Measurements from ENCODE around the gene PLCD1.

PLCD1 gene

DNA sequence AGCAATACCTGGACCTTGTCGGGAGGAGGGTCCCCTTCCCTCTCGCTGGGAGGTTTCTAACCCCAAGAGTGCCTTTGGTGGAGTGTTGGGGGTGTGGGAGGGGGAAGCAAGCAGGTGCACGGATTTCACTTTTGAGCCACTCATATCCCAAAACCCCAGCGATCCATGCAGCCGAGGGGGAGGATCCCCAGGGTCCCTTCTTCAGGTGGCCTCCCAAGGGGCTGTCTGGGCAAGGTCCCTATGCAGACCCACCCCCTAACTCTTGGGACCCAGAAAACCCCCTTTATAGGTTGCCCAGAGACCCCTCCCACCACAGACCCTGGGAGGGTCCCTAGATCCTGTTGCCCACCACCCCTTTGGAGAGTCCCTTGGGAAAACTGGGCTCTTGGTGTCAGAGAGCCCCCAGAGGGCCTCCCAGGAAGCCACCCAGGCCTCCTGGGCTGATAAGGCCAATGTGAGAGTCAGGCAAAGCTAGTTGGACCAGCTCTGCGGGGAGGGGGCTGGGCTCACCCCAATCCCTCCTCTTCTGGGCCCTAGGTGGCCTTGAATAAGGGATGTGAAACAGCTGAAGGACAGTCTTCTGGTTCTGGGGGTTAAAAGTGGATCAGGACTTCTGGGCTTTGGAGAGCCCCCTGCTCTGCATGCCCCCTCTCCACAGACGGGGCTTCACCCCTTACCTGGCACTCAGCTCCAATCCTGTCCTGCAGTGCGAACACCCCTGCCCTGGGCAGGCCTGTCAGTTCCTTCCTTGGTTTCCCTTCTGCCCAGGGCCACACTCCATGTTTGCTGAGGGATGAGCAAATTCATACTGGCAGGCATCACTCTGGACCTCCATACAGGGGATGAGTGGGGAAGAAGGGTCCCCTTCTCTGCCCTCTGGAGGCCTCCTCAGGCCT lies 932 bp upstream of the PLCD1 start:
- DNase-seq (ENCODE audit: low read depth in 2 of 2) = no peak
- peak overlapping the region; percentile 62 to 68 for H3K4me3 ChIP-seq (replicated peaks in 1 of 2; ENCODE audit: low read depth in 2 of 2, low read length in 2 of 2)
- TF ChIP-seq, protein P1, sequence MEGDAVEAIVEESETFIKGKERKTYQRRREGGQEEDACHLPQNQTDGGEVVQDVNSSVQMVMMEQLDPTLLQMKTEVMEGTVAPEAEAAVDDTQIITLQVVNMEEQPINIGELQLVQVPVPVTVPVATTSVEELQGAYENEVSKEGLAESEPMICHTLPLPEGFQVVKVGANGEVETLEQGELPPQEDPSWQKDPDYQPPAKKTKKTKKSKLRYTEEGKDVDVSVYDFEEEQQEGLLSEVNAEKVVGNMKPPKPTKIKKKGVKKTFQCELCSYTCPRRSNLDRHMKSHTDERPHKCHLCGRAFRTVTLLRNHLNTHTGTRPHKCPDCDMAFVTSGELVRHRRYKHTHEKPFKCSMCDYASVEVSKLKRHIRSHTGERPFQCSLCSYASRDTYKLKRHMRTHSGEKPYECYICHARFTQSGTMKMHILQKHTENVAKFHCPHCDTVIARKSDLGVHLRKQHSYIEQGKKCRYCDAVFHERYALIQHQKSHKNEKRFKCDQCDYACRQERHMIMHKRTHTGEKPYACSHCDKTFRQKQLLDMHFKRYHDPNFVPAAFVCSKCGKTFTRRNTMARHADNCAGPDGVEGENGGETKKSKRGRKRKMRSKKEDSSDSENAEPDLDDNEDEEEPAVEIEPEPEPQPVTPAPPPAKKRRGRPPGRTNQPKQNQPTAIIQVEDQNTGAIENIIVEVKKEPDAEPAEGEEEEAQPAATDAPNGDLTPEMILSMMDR (IDR thresholded peaks at IDR 0.05; ENCODE audit: low read depth, low read length) = no peak

DNA sequence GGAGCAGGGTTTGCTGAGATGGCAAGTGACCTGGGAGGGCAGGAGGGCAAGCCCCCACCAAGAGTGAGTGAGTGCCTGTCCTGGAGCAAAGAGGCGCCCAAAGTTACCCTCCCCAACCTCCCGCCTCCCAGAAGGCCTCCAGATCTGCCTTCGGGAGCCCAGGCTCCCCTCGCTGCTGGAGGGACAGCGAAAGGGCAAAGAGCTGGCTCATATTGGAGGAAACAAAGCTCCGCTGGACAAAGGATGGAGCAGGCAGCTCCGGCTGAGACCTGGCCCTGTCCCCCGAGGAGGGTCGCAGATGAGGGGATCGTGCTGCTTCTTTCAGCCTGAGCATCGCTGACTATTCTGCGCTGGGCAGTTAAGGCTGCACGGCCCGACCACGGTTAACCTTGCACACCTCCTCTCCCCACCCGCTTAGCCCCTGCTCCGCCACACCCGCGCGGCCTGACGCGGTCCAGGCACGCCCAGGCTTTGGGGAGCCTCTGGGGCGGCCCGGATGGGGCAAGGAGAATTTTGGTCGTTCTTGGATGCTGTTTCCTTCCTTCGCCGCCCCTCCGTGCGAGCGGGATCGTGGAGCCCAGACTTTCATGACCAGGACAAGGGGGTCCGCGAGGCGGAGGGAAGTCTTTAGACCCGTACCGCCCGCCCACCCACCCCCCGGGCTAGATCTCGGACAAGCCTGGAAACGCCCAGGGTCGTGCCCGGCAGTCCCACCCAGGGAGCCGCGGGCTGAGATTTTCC lies 651 bp downstream of the PLCD1 start:
- no peak for DNase-seq (ENCODE audit: low read depth in 2 of 2)
- peak overlapping the region; percentile 62 to 68 for H3K4me3 ChIP-seq (replicated peaks in 1 of 2; ENCODE audit: low read depth in 2 of 2, low read length in 2 of 2)
- TF ChIP-seq, protein P1 (IDR thresholded peaks at IDR 0.05; ENCODE audit: low read depth, low read length) = no peak

DNA sequence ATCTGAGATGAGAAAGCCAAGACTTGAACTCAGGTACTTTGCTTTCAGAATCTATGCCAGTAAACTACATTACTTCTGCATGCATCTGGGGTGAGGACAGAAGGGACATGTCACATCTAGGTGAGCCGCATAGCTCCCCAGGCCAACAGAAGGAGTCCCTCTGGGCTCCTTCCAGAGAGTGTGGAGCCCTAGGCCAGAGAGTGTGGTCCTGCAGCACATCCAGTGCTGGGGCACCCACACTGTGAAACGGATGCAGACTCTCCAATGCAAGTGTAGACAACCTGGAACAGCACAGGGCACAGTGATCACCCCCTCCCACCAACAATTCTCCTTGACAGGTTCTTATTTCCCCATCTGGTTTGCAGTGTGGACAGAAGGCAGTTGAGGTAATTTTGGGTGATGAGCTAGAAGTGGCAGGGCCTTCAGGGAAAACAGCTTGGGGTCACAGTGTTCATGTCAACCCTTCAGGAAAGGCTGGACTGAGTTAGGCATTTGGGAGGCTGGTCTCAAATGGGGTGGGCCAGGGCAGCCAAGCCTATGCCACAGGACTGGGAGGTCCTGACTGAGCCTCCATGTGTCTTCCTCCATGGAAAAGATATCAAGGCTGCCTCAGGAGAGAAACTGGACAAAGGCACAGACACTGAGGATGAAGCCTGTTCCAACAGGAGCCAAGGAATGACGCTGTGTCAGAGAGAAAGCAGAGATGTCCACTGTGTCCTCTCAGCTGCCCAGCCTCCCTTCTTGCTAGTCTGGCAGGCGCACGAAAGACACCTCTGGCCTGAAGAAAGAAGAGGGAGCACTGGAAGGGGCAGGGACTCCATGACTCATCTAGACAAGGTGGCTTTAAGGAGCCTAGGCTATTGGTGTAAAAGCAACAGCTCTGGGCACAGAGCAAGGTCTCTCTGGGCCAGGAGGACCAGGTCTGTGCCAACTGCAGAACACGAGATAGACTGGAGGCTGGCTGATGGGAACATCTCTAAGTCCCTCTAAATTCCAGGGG lies 1.7 kb downstream of the PLCD1 start:
- H3K4me3 ChIP-seq (replicated peaks in 1 of 2; ENCODE audit: low read depth in 2 of 2, low read length in 2 of 2) = no peak overlapping the region
- TF ChIP-seq, protein P1 (IDR thresholded peaks at IDR 0.05; ENCODE audit: low read depth, low read length) = no peak
- no peak for DNase-seq (ENCODE audit: low read depth in 2 of 2)

DNA sequence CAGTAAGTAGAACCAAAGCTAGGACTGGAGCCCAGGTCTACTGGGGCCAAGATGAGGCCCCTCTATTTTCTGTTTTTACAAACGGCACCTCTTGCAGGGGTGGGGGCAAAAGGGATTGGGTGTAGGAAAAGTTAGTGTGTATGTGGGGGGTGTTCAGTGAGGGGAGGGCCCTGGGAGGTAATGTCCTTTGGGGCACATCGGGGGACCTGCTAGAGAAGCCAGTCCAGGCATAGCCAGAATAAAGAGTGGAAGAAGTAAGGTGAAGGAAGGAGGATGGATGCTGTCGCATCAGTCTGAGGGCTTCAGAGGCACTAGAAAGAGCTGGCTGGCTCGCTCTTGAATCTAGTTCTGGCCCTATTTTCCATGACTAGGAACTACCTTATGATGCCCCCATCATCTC lies 2.6 kb downstream of the PLCD1 start:
- no peak overlapping the region for H3K4me3 ChIP-seq (replicated peaks in 1 of 2; ENCODE audit: low read depth in 2 of 2, low read length in 2 of 2)
- DNase-seq (ENCODE audit: low read depth in 2 of 2) = no peak
- TF ChIP-seq, protein P1 (IDR thresholded peaks at IDR 0.05; ENCODE audit: low read depth, low read length) = no peak

DNA sequence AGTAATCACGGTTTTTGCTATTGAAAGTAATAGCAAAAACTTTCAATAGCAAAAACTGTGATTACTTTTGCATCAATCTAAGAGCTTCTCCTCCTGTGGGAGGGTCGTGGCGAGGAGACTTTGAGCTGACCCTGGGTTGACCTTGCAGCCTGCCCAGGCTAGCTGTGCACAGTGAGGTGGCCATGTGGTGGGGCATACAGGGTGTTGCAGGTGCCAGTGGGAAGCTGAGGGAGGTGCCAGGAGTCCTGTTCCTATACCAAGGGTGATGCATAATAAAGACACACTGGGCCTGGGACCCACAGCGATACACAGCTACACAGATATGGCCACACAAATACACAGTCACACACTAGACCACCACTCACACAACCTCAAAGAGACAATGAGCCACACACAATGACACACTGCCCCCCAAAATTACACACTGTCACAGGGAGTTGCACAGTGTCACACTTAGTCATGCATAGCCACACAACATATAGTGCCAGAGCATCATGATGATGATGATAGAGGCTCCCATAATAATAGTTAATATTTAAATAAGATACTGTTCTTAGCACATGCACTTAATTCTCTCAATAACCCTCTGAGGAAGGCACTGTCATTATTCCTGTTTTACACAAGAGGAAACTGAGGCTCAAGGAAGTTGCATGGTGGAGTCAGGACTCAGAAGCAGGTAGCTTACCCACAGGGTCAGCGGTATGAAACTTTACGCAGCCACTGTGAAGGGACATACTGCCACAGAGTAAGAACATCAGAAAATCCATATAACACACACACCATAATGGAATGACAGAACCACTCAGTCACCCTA lies 6.3 kb downstream of the PLCD1 start:
- TF ChIP-seq, protein P1 (IDR thresholded peaks at IDR 0.05; ENCODE audit: low read depth, low read length) = no peak
- DNase-seq (ENCODE audit: low read depth in 2 of 2) = no peak
- H3K4me3 ChIP-seq (replicated peaks in 1 of 2; ENCODE audit: low read depth in 2 of 2, low read length in 2 of 2) = peak overlapping the region; percentile 71 to 76
